Nephron (organoid): ENCODE measurements around the gene FN1.

Experiments
- H3K27ac Mint-ChIP-seq, 3 experiments: 2 replicates each; pipeline ENCODE4 v1.8.0; 2020; ENCODE audit warnings: mixed read lengths in 3 of 3, mild to moderate bottlenecking in 2 of 3, moderate library complexity in 1 of 3
- H3K27me3 Mint-ChIP-seq: 2 replicates; pipeline ENCODE4 v1.8.0; 2021; ENCODE audit warnings: low read depth, mild to moderate bottlenecking, moderate library complexity, mixed read lengths
- H3K36me3 Mint-ChIP-seq: 2 replicates; pipeline ENCODE4 v1.8.0; 2020; ENCODE audit warnings: low read depth, mixed read lengths
- H3K4me1 Mint-ChIP-seq: 2 replicates; pipeline ENCODE4 v1.8.0; 2020; ENCODE audit warnings: mixed read lengths
- H3K4me3 Mint-ChIP-seq, 3 experiments: 2 replicates each; pipeline ENCODE4 v1.8.0; 2020; ENCODE audit warnings: mild to moderate bottlenecking in 3 of 3, mixed read lengths in 3 of 3, moderate library complexity in 2 of 3
- H3K9me3 Mint-ChIP-seq: 2 replicates; pipeline ENCODE4 v1.8.0; 2020; ENCODE audit warnings: mixed read lengths
- TF ChIP-seq, protein P1 (sequence below), 3 experiments: fragments of 200-600 bp; sonication (generic); IDR thresholded peaks; one replicate each; pipeline ENCODE4 v1.5.0; 2021; ENCODE audit warnings: antibody characterized with exemption in 3 of 3; ENCODE audit not compliant: unreplicated experiment in 3 of 3

The FN1 gene

DNA sequence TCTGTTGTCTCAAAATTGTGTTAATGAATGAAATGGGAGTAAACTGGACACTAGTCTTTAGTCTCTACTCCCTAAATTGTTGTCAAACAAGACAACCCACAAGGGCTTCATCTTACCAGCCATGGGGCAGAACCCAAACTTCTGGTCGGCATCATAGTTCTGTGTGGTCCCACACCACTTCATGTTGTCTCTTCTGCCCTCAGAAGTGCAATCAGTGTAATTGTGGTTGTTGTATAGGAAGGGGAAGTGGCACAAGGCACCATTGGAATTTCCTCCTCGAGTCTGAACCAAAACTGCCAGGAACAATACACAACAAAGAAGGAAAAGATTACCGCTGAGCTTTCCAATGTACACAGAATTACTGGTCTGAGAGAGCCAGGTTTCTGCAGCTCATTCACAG lies 12.6 kb downstream of the FN1 start:
- H3K36me3 Mint-ChIP-seq, result peaks cover 68% of the 10 kb centered on the region
- TF ChIP-seq, protein P1, sequence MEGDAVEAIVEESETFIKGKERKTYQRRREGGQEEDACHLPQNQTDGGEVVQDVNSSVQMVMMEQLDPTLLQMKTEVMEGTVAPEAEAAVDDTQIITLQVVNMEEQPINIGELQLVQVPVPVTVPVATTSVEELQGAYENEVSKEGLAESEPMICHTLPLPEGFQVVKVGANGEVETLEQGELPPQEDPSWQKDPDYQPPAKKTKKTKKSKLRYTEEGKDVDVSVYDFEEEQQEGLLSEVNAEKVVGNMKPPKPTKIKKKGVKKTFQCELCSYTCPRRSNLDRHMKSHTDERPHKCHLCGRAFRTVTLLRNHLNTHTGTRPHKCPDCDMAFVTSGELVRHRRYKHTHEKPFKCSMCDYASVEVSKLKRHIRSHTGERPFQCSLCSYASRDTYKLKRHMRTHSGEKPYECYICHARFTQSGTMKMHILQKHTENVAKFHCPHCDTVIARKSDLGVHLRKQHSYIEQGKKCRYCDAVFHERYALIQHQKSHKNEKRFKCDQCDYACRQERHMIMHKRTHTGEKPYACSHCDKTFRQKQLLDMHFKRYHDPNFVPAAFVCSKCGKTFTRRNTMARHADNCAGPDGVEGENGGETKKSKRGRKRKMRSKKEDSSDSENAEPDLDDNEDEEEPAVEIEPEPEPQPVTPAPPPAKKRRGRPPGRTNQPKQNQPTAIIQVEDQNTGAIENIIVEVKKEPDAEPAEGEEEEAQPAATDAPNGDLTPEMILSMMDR (IDR thresholded peaks at IDR 0.05; ENCODE audit: unreplicated experiment in 3 of 3), result no peak
- H3K9me3 Mint-ChIP-seq, result no peaks in the 10 kb centered on the region
- no peaks in the 10 kb centered on the region for H3K27me3 Mint-ChIP-seq
- H3K27ac Mint-ChIP-seq, result no peak overlapping the region
- no peak overlapping the region for H3K4me3 Mint-ChIP-seq
- H3K4me1 Mint-ChIP-seq, result no peaks in the 10 kb centered on the region

DNA sequence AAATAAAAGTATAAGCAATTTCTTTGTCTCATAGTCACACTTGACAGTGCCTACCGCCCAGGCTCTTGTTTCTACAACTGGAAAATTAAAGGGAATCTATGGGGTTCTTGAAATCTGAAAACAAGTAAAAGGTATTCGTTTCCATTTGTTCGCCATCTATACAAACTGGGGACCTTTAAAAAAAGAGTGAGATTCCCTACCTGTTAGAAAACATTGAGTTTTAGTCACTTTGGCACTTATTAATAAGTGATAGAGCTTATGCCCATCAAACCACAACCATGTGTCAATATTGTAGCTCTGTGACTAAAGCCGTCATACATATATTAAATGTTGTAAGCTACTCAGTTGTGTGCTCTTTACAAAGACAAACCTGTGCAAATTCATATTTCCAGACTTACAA lies 13.2 kb downstream of the FN1 start:
- Mint-ChIP-seq H3K27ac (no peak overlapping the region), H3K27me3 (no peaks in the 10 kb centered on the region), H3K9me3 (no peaks in the 10 kb centered on the region), H3K36me3 (peaks cover 65% of the 10 kb centered on the region), H3K4me1 (no peaks in the 10 kb centered on the region), H3K4me3 (no peak overlapping the region)
- TF ChIP-seq, protein P1 (IDR thresholded peaks at IDR 0.05; ENCODE audit: unreplicated experiment in 3 of 3), result no peak

DNA sequence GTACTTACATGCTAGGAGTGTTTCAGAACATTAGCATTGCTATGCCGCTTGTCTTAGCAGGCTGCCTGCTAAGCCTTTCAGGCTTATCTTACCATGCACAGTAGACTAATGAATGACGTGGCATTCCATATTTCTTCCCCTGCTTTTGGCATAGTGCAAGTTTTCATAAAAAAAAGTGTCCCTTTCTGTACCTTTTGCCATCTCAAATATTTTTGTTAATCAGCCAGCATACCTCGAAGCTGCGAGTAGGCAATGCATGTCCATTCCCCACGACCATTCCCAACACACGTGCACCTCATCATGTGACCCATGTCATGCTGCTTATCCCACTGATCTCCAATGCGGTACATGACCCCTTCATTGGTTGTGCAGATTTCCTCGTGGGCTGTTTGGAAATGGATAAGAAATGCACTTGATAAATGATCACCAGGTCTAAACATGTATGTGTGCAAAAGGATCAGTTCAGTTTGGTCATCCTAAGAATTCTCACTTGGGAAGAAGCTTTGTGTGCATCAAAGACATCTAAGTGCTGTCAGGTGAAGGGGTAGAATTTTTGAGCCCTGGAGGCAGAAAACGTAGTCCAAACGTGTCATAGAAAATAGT lies 13.9 kb downstream of the FN1 start:
- H3K9me3 Mint-ChIP-seq, result no peaks in the 10 kb centered on the region
- H3K36me3 Mint-ChIP-seq, result peaks cover 60% of the 10 kb centered on the region
- H3K4me1 Mint-ChIP-seq, result no peaks in the 10 kb centered on the region
- no peak overlapping the region for H3K27ac Mint-ChIP-seq
- no peak overlapping the region for H3K4me3 Mint-ChIP-seq
- TF ChIP-seq, protein P1 (IDR thresholded peaks at IDR 0.05; ENCODE audit: unreplicated experiment in 3 of 3), result no peak
- H3K27me3 Mint-ChIP-seq, result no peaks in the 10 kb centered on the region

DNA sequence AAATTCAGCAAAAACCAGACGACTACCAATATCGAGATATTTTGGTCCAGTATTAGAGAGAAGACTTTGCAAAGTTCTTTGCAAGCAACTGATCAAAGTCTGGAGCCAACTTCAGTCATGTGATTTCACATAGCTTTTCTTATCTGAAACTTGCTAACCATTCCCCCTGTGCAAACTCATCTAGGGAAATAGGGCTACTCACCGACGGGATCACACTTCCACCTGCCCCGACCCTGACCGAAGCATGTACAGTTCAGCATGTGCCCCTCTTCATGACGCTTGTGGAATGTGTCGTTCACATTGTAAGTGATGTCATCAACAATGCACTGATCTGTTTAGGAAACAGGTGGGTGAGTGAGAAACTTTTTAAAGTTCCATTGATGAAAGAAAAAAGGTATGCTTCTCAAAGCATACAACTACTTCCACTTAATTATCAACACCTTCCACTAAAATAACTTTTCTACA lies 15.4 kb downstream of the FN1 start:
- Mint-ChIP-seq H3K4me3 (no peak overlapping the region), H3K27ac (no peak overlapping the region), H3K36me3 (peaks cover 53% of the 10 kb centered on the region), H3K9me3 (no peaks in the 10 kb centered on the region), H3K4me1 (no peaks in the 10 kb centered on the region), H3K27me3 (no peaks in the 10 kb centered on the region)
- TF ChIP-seq, protein P1 (IDR thresholded peaks at IDR 0.05; ENCODE audit: unreplicated experiment in 3 of 3), result no peak

DNA sequence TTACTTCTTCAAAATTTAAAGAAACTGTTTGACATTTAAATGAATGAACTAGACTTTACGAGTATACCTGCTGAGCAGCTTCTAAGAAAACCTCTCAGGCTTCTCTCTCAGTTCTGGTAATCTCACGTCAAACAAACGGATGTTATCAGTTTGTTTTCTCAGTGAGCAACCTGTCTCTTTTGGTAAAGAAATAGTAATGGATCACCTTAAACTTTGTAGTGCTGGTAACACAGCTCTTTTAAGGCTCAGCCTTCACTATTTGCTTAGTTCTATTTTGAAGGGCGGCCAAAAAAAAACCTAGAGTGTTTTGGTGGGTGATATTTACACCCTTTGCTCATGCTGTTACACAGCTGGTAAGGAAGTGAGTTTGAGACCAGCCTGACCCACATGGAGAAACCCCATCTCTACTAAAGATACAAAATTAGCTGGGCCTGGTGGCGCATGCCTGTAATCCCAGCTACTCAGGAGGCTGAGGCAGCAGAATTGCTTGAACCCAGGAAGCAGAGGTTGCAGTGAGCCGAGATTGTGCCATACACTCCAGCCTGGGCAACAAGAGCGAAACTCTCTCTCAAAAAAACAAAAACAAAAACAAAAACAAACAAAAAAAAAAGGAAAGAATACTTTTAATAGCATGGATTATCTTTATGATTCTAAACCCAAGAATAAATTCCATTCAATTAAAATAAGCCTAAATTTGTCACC lies 15.9 kb downstream of the FN1 start:
- TF ChIP-seq, protein P1 (IDR thresholded peaks at IDR 0.05; ENCODE audit: unreplicated experiment in 3 of 3), result no peak
- Mint-ChIP-seq H3K4me3 (no peak overlapping the region), H3K9me3 (no peaks in the 10 kb centered on the region), H3K27me3 (no peaks in the 10 kb centered on the region), H3K4me1 (no peaks in the 10 kb centered on the region), H3K36me3 (peaks cover 50% of the 10 kb centered on the region), H3K27ac (no peak overlapping the region)

DNA sequence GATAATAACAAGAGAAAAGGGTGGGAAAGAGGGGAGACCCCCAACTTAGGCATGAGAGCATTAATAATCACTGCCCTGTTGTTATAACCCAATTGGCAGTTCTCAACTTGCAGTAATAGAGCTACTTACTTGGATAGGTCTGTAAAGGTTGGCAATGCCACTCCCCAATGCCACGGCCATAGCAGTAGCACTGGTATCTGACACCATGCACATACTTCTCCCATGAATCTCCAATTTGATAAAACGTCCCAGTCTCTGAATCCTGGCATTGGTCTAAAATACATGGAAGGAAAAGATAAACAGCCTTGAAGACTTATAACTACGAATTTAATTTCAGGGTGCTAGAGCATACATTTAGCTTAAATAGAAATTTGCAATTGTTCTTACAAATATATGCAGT lies 16.8 kb downstream of the FN1 start:
- no peak overlapping the region for H3K4me3 Mint-ChIP-seq
- no peaks in the 10 kb centered on the region for H3K27me3 Mint-ChIP-seq
- H3K27ac Mint-ChIP-seq, result no peak overlapping the region
- peaks cover 49% of the 10 kb centered on the region for H3K36me3 Mint-ChIP-seq
- H3K4me1 Mint-ChIP-seq, result no peaks in the 10 kb centered on the region
- TF ChIP-seq, protein P1 (IDR thresholded peaks at IDR 0.05; ENCODE audit: unreplicated experiment in 3 of 3), result no peak
- no peaks in the 10 kb centered on the region for H3K9me3 Mint-ChIP-seq
